HG03103 (cell line): ENCODE measurements around the gene UTS2B.

Source experiments
- ATAC-seq: cut with Tn5 transposase; IDR thresholded peaks from one replicate; pipeline ENCODE4 v1.9.1; 2021; ENCODE audit warnings: low read depth; ENCODE audit not compliant: unreplicated experiment

UTS2B gene

GRCh38 chr3:191329654-191330529 lies at the start of gene UTS2B:
UTS2B (minus strand) TSS chr3:191330526; CDS start chr3:191282189, 48,337 bp downstream.
- ATAC-seq: peak; percentile 18

DNA sequence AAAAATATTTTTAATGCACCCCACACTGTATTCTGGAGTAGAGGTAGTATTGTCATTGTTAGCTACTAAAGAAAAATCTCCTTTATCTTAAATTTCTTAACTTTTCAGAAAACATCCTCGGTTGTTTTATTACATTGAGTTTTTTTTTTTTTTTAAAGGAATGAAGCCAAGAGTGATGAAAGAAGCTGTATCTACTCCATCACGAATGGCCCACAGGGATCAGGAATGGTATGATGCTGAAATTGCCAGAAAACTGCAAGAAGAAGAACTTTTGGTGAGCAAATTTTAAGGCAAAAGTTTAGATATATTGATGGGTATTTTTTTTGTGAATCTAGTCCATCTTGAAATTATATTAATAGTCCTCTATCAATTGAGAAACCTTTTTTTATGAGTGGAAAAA lies 49.7 kb upstream of the UTS2B start:
- no peak for ATAC-seq

DNA sequence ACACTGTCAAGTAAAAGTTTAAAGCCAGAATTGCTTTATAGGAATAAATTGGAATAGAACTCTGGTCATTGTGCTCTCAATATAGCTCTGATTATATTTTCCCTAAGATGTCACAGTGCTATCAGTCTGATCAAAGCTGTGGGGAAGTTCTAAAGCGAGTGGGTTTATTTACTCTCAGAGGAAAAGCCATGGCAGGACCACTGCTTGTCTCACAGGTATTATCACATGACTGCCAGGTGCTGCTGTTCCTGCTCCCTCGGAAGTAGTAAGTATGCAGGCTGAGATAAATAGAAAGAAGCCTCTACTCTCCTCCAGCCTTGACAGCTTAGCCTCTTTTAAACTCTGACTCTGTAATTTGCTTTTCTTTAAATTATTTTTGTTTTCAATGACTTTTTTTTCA lies 49.1 kb upstream of the UTS2B start:
- ATAC-seq: no peak

DNA sequence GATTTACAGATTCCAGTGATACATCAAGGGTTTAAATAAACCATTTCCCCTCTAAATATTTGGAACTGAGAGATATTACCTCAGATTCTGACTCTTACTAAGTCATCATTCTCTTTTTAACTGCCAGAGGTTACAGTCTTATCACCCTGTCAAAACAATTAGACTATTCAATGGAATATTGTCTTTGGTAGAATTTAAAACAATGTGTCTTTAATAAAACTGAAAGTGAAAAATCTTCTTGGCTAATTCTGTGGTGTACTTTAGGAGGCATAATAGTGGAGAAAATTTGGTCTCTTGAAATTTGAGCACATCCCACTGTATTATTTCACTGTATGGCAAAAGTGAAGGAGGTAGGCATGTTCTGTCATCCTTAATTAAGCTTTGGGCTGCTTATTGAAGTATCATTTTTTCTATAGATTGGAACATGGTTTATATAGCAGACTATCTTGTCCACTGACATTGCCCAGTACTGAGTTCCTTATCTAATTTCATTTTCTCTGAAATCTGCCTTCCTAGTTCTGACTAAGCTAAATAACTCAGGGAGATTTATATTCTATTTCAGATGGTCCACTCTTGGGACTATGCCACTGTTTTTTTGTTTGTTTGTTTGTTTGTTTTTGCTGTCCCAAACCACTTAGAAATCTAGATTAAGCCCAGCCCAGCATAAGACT lies 48.0 kb upstream of the UTS2B start:
- ATAC-seq: no peak

- ATAC-seq: no peak
These were observed 46.3 kb upstream of the UTS2B start for GRCh38 chr3:191376516-191377141.

DNA sequence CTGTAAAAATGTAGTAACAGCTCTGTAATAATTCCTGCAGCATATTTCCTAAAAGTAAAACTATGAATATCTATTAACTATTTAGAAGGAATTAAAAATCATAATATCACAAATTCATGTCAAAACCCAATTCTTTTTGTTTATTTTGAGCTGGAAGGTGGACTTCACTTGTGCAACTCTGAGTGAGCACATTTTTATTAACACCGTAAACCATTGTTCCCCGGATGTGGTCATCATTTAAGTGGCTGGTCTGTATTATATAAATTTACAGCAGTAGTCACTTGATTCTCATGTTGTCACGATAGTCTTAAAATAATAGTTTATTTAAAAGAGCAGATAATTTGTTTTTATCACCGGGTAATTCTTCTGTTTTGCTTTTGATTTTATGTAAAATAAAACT lies 43.0 kb upstream of the UTS2B start:
- ATAC-seq: no peak

- no peak for ATAC-seq
These were observed 41.8 kb upstream of the UTS2B start for GRCh38 chr3:191372122-191372521.

DNA sequence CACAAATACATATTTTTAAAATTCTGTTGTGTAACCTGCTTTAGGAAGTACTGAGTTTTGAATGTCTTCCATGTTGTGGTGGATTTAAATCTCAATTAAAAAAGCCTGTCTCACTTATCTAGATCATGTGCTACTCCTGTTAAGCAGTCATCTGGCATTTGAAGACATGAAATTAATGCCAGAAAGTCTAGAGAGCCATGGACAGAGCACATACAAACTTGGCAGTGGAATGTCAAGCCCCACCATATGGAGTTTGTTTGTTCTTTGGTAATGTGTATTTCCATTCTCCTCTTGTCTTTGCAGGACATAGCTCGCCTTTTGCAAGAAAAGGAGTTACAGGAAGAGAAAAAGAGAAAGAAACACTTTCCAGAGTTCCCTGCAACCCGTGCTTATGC lies 39.3 kb upstream of the UTS2B start:
- no peak for ATAC-seq

GRCh38 chr3:191368755-191369615 lies 38.7 kb upstream of the UTS2B start:
- ATAC-seq: no peak

- no peak for ATAC-seq
These were observed 36.3 kb upstream of the UTS2B start for GRCh38 chr3:191366675-191367074.

DNA sequence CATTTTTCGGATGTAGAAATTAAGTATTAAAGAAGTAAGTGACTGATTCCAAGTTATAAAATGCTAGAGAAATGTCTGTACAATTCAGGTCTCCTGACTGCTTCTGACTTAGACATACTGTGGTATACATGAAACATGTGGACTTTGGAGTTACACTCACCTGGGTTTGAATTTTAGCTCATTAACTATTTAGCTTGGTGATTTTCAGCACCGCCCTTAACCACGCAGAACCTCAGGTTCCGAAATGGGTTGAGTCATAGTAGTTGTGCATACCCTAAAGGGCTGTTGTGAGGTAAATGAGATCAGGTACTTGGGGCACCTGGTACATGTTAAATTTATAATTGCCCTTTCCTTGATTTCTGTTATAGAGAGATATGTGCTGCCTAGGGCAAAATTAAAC lies 32.9 kb upstream of the UTS2B start:
- no peak for ATAC-seq

- no peak for ATAC-seq
These were observed 32.3 kb upstream of the UTS2B start for GRCh38 chr3:191362524-191363090.

DNA sequence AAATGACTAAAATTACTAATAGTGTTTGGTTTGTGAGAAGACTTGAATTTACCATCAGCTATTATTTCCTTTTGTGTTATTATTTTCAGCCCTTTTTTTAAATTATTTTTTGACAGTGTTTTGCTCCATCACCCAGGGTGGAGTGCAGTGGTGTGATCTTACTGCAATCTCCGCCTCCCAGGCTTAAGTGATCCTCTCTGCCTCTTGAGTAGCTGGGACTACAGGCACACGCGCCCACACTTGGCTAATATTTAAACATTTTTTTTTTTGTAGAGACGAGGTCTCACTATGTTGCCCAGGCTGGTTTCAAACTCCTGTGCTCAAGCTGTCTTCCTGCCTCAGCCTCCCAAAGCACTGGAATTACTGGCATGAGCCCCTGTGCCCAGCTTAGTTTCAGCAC lies 31.7 kb upstream of the UTS2B start:
- ATAC-seq: no peak

GRCh38 chr3:191361456-191361855 lies 31.1 kb upstream of the UTS2B start:
- ATAC-seq: no peak

- ATAC-seq: no peak
These were observed 30.3 kb upstream of the UTS2B start for GRCh38 chr3:191360620-191361019.

- no peak for ATAC-seq
These were observed 28.6 kb upstream of the UTS2B start for GRCh38 chr3:191358929-191359328.

- ATAC-seq: no peak
These were observed 27.6 kb upstream of the UTS2B start for GRCh38 chr3:191357909-191358308.

DNA sequence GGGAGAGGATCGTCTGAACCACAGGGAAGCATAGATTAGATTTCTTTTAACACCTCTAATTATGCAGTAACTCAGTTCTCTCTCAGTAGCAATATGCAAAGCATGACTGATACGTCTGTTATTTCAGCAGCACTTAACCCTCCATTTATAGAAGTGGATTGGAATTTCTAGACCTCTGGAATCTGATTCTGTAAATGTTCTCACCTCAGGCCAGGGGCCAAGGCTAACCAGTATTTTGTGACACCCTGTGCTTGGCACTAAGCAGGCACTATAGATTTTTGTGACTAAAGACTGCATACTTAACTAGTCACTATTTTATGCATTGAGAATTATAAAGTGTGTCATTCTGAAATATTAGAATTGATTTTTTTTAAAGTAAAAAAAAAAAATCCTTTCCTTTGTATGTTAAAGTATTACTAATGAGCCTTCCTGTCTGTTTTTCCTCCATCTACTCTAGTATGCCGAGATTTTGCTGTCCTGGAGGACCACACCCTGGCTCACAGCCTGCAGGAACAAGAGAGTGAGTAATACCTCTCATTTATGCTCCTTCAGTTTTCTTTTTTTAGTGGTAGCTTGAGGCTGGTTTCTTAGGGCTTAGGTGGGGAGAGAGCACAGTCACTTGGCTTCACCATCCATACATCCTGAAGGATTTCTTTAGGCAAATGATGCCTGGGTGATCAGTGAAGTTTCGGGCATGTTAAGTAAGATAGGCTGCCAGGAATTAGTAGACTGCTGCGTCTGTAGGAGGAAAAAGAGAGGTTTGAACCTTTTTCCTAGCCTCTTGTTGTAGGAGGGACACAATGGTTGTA lies 26.5 kb upstream of the UTS2B start:
- no peak for ATAC-seq

- ATAC-seq: peak; percentile 72
These were observed 25.1 kb upstream of the UTS2B start for GRCh38 chr3:191355406-191355805.
